Measurements from ENCODE around the gene OR4D1.
"Not testable (repeated sequence)": the region's sequence is repeated elsewhere in the genome, so short reads cannot be mapped to it uniquely, and the experiment has no call there.

The OR4D1 gene

DNA sequence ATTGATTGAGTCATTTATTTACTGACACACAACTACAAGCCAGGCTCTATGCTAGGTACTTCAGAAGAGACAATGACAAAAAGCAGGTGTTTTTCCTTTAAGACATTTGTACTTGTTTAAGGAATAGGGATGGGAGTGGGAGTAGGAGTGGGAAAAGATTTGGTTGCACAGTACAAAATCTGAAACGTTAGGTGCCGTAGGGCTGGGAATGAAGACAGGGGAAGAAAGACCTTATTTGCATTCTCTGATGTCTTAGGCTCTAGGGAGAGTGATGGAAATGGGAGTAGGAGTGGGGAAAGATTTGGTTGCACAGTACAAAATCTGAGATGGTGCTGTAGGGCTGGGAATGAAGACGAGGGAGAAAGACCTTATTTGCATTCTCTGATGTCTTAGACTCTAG, 28.7 kb upstream of the OR4D1 start:
- Histone ChIP-seq H3K9ac (ENCODE audit: low read depth, low read length) (no peak overlapping the region), H3K27me3 (ENCODE audit: control insufficient read depth, insufficient read depth, low read length) (peaks cover 2% of the 10 kb centered on the region; the same call in 1 of the 2 replicates), H3K9me3 (ENCODE audit: control insufficient read depth, insufficient read depth, low read length) (no peaks in the 10 kb centered on the region), H3K4me1 (ENCODE audit: control insufficient read depth, insufficient read depth, low read length) (no peaks in the 10 kb centered on the region), H3K4me3 (ENCODE audit: low read depth, low read length) (no peak overlapping the region), H3K27ac (ENCODE audit: low read depth, low read length) (no peak overlapping the region), H3K36me3 (ENCODE audit: control insufficient read depth, insufficient read depth, low read length) (no peaks in the 10 kb centered on the region)

DNA sequence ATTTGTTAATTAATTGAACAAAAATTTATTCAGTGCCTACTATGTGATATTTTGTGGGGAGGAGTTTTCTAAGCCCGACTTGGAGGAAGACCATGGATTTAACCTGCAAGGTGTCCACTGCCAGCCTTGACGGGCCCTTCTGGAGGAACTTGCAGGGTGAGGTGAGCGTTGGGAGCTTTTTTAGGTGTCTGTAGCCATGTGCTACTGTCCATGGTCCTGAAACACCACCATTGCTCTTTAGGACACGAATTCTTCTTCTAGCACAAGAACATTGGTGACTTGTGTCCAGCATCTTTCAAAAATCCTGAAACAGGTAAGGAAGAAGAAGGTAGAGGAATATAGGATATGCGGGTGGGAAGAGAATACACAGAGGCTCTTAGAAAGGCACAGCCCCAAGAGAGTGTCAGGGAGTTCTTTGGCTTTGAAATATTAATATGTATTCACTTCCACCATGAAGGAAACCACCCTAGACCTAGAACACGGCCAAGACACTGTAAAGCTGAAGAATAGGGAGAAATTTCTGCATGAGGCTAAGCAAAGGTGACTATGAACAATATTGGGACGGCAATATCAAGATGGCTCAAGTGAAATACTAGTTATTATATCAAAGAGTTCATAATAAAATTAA, 27.9 kb upstream of the OR4D1 start:
- H3K27ac ChIP-seq (ENCODE audit: low read depth, low read length): no peak overlapping the region
- H3K27me3 ChIP-seq (ENCODE audit: control insufficient read depth, insufficient read depth, low read length): peaks cover 2% of the 10 kb centered on the region; the same call in 1 of the 2 replicates
- no peaks in the 10 kb centered on the region for H3K9me3 ChIP-seq (ENCODE audit: control insufficient read depth, insufficient read depth, low read length)
- no peaks in the 10 kb centered on the region for H3K36me3 ChIP-seq (ENCODE audit: control insufficient read depth, insufficient read depth, low read length)
- no peaks in the 10 kb centered on the region for H3K4me1 ChIP-seq (ENCODE audit: control insufficient read depth, insufficient read depth, low read length)
- no peak overlapping the region for H3K9ac ChIP-seq (ENCODE audit: low read depth, low read length)
- no peak overlapping the region for H3K4me3 ChIP-seq (ENCODE audit: low read depth, low read length)

GRCh38 chr17:58121925-58122324, 26.3 kb upstream of the OR4D1 start:
- Histone ChIP-seq H3K9me3 (ENCODE audit: control insufficient read depth, insufficient read depth, low read length) (no peaks in the 10 kb centered on the region), H3K27ac (ENCODE audit: low read depth, low read length) (no peak overlapping the region), H3K36me3 (ENCODE audit: control insufficient read depth, insufficient read depth, low read length) (no peaks in the 10 kb centered on the region), H3K27me3 (ENCODE audit: control insufficient read depth, insufficient read depth, low read length) (peaks cover 2% of the 10 kb centered on the region; the same call in 1 of the 2 replicates), H3K9ac (ENCODE audit: low read depth, low read length) (no peak overlapping the region), H3K4me1 (ENCODE audit: control insufficient read depth, insufficient read depth, low read length) (no peaks in the 10 kb centered on the region), H3K4me3 (ENCODE audit: low read depth, low read length) (no peak overlapping the region)

- H3K9me3 ChIP-seq (ENCODE audit: control insufficient read depth, insufficient read depth, low read length): no peaks in the 10 kb centered on the region
- no peaks in the 10 kb centered on the region for H3K36me3 ChIP-seq (ENCODE audit: control insufficient read depth, insufficient read depth, low read length)
- H3K9ac ChIP-seq (ENCODE audit: low read depth, low read length): no peak overlapping the region
- H3K4me1 ChIP-seq (ENCODE audit: control insufficient read depth, insufficient read depth, low read length): no peaks in the 10 kb centered on the region
- no peak overlapping the region for H3K27ac ChIP-seq (ENCODE audit: low read depth, low read length)
- 0 out of 2 replicates have a peak, but pooled peaks cover 7% of the 10 kb centered on the region for H3K27me3 ChIP-seq (ENCODE audit: control insufficient read depth, insufficient read depth, low read length)
- H3K4me3 ChIP-seq (ENCODE audit: low read depth, low read length): no peak overlapping the region
Measured at GRCh38 chr17:58127846-58128245, 20.3 kb upstream of the OR4D1 start.

DNA sequence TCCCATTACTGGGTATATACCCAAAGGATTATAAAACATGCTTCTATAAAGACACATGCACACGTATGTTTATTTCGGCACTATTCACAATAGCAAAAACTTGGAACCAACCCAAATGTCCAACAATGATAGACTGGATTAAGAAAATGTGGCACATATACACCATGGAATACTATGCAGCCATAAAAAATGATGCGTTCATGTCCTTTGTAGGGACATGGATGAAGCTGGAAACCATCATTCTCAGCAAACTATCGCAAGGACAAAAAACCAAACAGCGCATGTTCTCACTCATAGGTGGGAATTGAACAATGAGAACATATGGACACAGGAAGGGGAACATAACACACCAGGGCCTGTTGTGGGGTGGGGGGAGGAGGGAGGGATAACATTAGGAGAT, 15.5 kb upstream of the OR4D1 start:
- not testable (repeated sequence) for H3K9ac ChIP-seq (ENCODE audit: low read depth, low read length); H3K4me1 ChIP-seq (ENCODE audit: control insufficient read depth, insufficient read depth, low read length); H3K4me3 ChIP-seq (ENCODE audit: low read depth, low read length); H3K9me3 ChIP-seq (ENCODE audit: control insufficient read depth, insufficient read depth, low read length); H3K36me3 ChIP-seq (ENCODE audit: control insufficient read depth, insufficient read depth, low read length); H3K27ac ChIP-seq (ENCODE audit: low read depth, low read length)
- peaks cover 15% of the 10 kb centered on the region for H3K27me3 ChIP-seq (ENCODE audit: control insufficient read depth, insufficient read depth, low read length)

DNA sequence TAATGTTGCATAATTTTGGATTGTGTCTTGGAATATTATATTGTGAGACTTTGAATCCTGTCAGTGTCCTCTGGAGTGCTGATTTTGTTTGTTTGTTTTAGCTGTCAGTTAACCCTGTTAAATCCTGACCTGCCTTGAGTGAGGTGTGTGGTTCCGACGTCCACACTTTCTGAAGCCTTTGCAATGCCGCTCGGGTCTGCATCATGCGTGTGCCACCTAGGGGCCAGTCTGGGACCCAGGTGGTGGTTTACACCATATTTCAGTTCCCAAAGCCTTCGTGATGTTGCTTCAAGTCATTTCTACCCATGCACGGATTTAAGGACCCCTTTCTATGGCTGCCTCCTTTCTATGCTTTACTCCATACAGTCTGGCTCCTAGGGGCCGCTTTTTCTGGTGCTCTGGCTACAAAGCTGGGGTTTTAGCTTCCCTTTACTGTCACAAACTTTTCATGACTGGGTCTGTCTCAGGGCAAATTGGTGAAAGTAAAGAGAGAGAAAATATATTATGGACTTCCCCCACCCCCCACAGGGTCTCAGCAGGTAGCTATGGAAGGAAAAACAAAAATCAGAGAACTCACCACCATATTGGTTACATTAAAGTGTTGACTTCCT, 11.4 kb upstream of the OR4D1 start:
- H3K9me3 ChIP-seq (ENCODE audit: control insufficient read depth, insufficient read depth, low read length): no peaks in the 10 kb centered on the region
- no peaks in the 10 kb centered on the region for H3K4me1 ChIP-seq (ENCODE audit: control insufficient read depth, insufficient read depth, low read length)
- H3K27ac ChIP-seq (ENCODE audit: low read depth, low read length): no peak overlapping the region
- H3K9ac ChIP-seq (ENCODE audit: low read depth, low read length): no peak overlapping the region
- peaks cover 8% of the 10 kb centered on the region for H3K27me3 ChIP-seq (ENCODE audit: control insufficient read depth, insufficient read depth, low read length)
- H3K4me3 ChIP-seq (ENCODE audit: low read depth, low read length): no peak overlapping the region
- H3K36me3 ChIP-seq (ENCODE audit: control insufficient read depth, insufficient read depth, low read length): no peaks in the 10 kb centered on the region

DNA sequence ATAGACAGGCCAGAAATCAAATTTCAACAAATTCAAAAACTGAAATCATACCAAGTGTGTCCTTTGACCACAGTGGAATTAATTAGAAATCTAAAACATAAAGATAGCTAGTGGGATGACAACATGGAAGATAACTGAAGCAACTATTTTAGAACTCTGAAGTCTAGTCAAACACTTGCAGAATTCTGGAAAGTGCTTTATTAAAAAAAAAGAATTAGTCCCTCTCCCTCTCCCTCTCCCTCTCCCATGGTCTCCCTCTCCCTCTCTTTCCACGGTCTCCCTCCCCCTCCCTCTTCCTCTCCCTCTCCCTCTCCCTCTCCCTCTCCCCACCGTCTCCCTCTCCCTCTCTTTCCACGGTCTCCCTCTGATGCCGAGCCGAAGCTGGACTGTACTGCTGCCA, 6.7 kb upstream of the OR4D1 start:
- Histone ChIP-seq H3K4me1 (ENCODE audit: control insufficient read depth, insufficient read depth, low read length) (no peaks in the 10 kb centered on the region), H3K27me3 (ENCODE audit: control insufficient read depth, insufficient read depth, low read length) (no peaks in the 10 kb centered on the region)

DNA sequence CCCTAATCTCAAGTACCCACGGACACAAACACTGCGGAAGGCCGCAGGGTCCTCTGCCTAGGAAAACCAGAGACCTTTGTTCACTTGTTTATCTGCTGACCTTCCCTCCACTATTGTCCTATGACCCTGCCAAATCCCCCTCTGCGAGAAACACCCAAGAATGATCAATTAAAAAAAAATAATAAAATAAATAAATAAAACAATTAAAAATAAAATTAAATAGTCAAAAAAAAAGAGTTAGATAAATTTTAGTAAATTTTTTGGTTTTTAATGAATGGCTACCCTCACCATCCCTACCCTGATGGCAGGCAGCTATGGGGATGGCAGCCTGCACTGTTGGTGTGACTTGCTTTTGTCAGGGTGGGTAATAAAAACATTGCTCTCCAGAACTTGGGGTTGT, 4.8 kb upstream of the OR4D1 start:
- not testable (repeated sequence) for H3K9me3 ChIP-seq (ENCODE audit: control insufficient read depth, insufficient read depth, low read length); H3K36me3 ChIP-seq (ENCODE audit: control insufficient read depth, insufficient read depth, low read length); H3K4me3 ChIP-seq (ENCODE audit: low read depth, low read length); H3K27me3 ChIP-seq (ENCODE audit: control insufficient read depth, insufficient read depth, low read length); H3K4me1 ChIP-seq (ENCODE audit: control insufficient read depth, insufficient read depth, low read length); H3K9ac ChIP-seq (ENCODE audit: low read depth, low read length); H3K27ac ChIP-seq (ENCODE audit: low read depth, low read length)

More for the DNA sequence above, 6.7 kb upstream of the OR4D1 start:
- Histone ChIP-seq H3K4me3 (ENCODE audit: low read depth, low read length) (no peak overlapping the region), H3K36me3 (ENCODE audit: control insufficient read depth, insufficient read depth, low read length) (no peaks in the 10 kb centered on the region), H3K9me3 (ENCODE audit: control insufficient read depth, insufficient read depth, low read length) (no peaks in the 10 kb centered on the region), H3K9ac (ENCODE audit: low read depth, low read length) (no peak overlapping the region), H3K27ac (ENCODE audit: low read depth, low read length) (no peak overlapping the region)

GRCh38 chr17:58144801-58145200, 3.4 kb upstream of the OR4D1 start:
- H3K4me3 ChIP-seq (ENCODE audit: low read depth, low read length): no peak overlapping the region
- no peaks in the 10 kb centered on the region for H3K36me3 ChIP-seq (ENCODE audit: control insufficient read depth, insufficient read depth, low read length)
- 0 out of 2 replicates have a peak, but pooled peaks cover 4% of the 10 kb centered on the region for H3K27me3 ChIP-seq (ENCODE audit: control insufficient read depth, insufficient read depth, low read length)
- no peak overlapping the region for H3K9ac ChIP-seq (ENCODE audit: low read depth, low read length)
- no peak overlapping the region for H3K27ac ChIP-seq (ENCODE audit: low read depth, low read length)
- no peaks in the 10 kb centered on the region for H3K9me3 ChIP-seq (ENCODE audit: control insufficient read depth, insufficient read depth, low read length)
- H3K4me1 ChIP-seq (ENCODE audit: control insufficient read depth, insufficient read depth, low read length): no peaks in the 10 kb centered on the region

GRCh38 chr17:58148609-58149008, 425 bp downstream of the OR4D1 start:
- H3K9me3 ChIP-seq (ENCODE audit: control insufficient read depth, insufficient read depth, low read length): no peaks in the 10 kb centered on the region
- no peak overlapping the region for H3K9ac ChIP-seq (ENCODE audit: low read depth, low read length)
- H3K27ac ChIP-seq (ENCODE audit: low read depth, low read length): no peak overlapping the region
- no peak overlapping the region for H3K4me3 ChIP-seq (ENCODE audit: low read depth, low read length)
- H3K4me1 ChIP-seq (ENCODE audit: control insufficient read depth, insufficient read depth, low read length): no peaks in the 10 kb centered on the region
- no peaks in the 10 kb centered on the region for H3K36me3 ChIP-seq (ENCODE audit: control insufficient read depth, insufficient read depth, low read length)
- H3K27me3 ChIP-seq (ENCODE audit: control insufficient read depth, insufficient read depth, low read length): 0 out of 2 replicates have a peak, but pooled peaks cover 4% of the 10 kb centered on the region

DNA sequence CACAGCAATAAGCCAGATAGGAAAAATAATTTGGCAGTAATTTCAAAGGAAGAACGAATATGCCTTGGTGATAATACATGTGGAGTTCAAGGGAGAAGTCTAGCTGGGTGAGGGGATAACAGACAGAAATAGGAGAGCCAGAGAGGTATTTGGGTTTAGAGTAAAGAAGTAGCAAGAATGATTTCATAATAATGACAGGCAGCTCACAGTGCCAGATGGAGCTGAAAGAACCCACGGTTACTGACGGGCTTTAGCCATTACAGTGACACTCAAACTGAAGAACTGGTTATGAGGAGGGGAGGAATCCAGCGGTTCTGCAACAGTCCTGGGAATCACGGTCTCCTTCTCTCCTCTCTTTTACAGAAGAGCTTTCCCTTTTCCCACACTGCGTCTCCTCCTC, 2.2 kb downstream of the OR4D1 start:
- Histone ChIP-seq H3K4me3 (ENCODE audit: low read depth, low read length) (no peak overlapping the region), H3K4me1 (ENCODE audit: control insufficient read depth, insufficient read depth, low read length) (no peaks in the 10 kb centered on the region), H3K9me3 (ENCODE audit: control insufficient read depth, insufficient read depth, low read length) (no peaks in the 10 kb centered on the region), H3K9ac (ENCODE audit: low read depth, low read length) (no peak overlapping the region), H3K27ac (ENCODE audit: low read depth, low read length) (no peak overlapping the region), H3K27me3 (ENCODE audit: control insufficient read depth, insufficient read depth, low read length) (peaks cover 16% of the 10 kb centered on the region), H3K36me3 (ENCODE audit: control insufficient read depth, insufficient read depth, low read length) (no peaks in the 10 kb centered on the region)

Data from HUES48 (cell line).